ENCODE data around the gene ZNF469.

Gene ZNF469

DNA sequence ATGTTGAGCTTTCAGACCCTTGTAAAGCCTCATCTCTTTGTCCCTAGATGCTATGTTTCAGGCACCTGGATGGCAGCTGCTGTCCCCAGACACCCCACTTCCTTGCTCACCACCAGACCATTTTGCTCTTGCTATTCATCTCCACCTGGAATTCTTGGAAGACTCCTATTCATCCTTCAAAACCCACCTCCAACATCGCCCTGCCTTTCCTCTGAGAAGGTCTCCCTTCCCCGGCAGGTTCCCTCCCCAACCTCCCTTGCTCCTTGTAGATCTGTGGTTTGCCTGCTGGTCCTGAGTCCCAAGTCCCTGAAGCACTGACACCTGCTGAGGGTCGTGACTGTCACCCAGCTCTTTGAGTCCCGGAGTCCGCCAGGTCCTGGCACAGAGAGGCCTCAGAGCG is 9.9 kb downstream of the ZNF469 start:
- ATAC-seq: no peak
- DNase-seq: no peak

DNA sequence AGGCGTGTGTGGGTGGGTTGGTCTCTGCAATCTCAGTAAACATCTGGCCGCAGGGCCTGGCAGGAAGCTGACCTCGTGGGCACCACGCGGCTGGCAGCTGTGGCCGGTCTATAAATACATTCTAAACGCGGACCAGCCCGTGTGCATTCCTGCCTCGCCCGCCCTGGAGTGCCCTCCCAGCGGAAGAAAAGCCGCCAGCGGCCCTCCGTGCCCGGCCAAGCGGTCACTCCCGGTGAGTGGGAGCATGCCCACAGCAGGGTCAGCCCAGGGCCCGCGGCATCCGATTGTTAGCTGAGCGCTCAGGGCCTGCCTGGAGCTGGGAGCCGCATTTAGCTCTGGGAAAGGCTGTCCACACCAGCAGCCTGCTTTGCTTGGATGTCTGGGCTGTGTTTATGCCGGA is 10.3 kb downstream of the ZNF469 start:
- no peak for DNase-seq
- no peak for ATAC-seq

DNA sequence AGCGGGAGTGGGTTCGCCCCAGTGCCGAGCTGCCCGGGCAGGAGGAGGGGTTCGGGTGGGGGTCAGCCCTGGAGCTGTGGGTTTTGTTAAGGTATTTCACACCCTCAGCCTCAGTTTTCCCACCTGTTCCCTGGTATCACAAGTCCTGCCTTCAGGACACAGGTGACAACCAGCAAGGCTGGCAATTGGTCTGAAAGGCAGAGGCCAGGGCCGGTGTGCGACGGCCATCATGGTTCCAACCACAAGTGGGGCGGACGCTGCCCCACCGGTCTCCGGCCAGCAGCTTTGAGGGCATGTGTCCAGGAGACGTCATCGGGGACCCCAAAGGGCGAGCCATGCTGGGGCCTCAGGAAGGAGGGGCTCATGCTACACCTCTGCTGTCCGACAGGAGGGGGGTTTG is 10.8 kb downstream of the ZNF469 start:
- no peak for DNase-seq
- ATAC-seq: no peak

DNA sequence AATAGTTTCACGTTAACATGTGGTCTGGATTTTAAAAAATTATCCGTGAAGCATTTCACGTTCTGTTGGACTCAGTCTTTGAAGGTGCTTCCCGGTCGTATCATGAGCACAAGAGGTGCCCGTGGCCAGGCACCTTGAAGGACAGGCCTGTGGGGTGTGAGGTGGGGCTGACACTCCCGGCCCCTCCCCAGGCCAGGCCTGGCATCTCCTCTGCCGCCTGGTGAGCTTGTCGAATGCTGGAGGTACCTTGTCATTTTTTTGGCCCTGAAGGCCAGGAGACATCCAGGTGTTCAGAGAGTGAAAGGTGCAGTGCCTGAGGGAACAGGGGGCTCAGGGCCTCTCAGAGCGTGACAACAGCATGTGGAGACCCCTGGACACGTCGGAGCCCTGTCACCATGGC is 11.7 kb downstream of the ZNF469 start:
- no peak for ATAC-seq
- no peak for DNase-seq

DNA sequence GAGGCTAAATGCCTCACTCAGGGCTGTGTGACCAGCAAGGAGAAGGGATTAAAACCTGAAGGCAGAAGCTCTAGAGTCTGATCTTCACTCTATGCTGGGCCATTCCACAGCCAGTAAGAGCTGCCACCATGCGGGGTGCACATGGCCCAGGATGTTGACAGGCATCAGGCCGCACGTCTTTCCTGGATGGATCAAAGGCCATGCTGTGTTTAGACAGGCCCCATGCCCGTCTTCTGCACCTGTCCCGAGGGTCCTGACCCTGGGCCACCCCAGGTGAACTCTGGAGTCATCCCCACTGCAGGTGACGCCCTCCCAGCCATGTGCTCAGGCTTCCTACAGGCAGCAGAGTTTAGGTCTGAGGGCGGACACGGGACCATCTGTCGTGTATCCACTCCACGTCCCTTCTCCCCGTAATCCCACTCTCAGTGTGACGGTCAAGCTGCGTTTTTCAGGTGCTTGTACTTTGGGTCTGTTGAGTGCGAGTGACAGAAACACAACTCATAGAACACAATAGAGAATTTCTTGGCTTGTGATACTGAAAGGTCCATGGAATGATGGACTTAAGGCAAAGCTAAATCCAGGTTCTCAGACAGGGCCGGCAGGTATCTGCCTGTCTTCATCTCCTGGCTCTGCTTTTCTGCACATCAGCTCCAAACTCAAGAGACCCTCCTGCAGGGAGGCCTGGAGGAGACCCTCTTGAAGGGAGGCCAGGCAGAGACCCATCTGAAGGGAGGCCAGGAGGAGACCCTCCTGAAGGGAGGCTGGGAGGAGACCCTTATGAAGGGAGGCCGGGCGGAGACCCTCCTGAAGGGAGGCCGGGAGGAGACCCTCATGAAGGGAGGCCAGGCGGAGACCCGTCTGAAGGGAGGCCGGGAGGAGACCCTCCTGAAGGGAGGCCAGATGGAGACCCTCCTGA is 13.2 kb downstream of the ZNF469 start:
- no peak for ATAC-seq
- DNase-seq: no peak

DNA sequence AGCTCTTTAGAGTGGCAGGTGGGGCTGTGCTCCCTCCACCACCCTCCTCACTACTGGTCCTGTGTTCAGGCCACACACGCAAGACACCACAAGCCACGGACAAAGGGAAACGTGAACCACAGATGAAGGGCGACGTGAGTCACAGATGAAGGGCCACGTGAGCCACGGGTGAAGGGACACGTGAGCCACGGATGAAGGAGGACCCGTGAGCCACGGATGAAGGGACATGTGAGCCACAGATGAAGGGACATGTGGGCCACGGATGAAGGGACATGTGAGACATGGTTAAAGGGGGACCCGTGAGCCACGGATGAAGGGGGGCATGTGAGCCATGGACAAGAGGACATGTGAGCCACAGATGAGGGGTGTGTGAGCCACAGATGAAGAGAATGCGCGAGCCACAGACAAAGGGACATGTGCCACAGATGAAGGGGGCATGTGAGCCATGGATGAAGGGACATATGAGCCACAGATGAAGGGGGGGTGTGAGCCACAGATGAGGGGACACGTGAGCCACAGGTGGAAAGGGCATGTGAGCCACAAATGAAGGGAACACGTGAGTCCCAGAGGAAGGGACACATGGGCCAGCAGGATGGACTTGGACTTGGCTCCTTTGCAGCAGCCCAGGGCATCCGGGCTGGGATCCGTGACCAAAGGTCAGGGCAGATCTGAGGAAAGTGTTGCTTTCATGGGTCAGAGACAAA is 15.6 kb downstream of the ZNF469 start:
- no peak for DNase-seq
- ATAC-seq: no peak

DNA sequence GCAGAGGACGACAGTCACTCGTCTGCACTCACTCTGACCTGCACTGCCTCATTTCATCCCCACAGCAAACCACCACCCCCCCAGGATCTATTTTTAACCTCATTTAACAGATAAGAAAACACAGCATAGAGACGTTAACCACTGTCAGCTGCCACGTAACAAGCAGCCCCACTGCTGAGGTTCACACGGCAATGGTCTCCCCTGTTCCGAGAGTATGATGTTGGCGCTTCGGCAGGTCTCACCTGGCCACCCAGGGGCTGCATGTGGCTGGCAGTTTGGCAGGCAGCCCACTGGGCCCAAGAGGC is 16.1 kb downstream of the ZNF469 start:
- ATAC-seq (no peak), DNase-seq (no peak)

DNA sequence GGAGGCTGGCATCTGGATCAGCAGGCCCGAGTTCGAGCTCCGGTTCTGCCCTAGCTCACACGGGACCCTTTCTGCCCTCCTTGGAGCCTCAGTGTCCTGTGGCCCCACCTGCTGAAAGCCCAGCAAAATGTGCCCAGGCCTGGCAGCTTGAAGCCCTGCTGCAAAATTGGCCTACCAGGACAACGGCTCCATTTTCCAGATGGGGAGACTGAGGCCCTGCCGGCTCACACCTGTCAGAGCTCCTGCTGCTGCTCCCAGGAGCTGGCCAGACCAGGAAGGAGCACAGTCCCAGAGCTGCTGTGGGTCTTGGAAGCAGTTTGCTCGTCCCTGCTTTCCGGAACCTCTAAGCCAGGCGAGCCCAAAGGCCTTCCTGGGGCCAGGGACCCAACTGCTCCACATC is 17.4 kb downstream of the ZNF469 start:
- no peak for DNase-seq
- ATAC-seq: no peak

DNA sequence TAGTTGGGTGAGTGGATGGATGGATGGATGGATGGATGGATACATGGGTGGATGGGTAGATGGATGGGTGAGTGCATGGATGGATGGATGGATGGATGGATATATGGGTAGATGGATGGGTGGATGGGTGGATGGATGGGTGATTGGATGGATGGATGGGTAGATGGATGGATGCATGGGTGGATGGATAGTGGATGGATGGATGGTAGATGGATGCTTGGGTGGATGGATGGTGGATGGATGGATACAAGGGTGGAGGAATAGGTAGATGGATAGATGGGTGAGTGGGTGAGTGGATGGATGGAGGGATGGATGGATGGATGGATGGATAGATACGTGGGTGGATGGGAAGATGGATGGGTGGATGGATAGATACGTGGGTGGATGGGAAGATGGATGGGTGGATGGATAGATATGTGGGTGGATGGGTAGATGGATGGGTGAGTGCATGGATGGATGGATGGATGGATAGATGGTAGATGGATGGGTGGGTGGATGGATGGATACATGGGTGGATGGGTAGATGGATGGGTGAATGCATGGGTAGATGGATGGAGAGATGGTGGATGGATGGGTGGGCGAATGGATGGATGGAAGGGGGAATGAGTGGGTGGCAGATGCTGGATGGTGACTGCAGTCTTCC is 19.0 kb downstream of the ZNF469 start:
- DNase-seq (no peak), ATAC-seq (no peak)

DNA sequence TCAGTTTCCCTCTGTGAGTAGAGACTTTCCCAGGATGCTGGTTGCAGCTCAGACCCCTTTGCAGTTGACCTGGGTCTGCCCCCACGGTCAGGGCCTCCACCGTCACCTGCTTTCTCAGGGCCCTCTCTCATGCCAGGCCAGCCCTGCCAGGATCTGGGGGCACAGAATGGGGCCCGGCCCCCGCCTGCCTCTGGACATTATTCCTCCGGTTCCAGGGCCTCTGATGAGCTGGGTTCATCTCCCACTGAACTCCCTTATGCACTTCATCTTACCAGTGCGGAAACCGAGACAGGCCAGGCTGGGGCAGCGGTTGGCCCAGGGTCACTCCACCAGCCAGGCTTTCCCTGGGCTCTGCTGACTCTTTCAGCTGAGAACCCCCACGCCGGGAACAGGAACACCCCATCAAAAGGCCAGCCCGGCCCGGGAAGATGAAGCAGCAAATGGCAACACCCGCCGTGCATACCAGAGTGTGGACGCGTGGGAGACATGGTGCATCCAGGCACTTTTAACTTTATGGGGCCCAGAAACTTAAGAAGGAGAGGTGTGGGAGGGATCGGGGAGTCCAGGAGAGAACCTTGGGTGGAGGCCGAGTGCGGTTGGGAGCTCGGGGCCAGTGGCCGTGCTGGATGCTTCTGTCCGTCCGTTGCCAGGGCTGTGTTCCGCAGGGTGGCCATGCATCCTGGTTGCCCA is 19.9 kb downstream of the ZNF469 start:
- ATAC-seq: no peak
- DNase-seq: no peak

DNA sequence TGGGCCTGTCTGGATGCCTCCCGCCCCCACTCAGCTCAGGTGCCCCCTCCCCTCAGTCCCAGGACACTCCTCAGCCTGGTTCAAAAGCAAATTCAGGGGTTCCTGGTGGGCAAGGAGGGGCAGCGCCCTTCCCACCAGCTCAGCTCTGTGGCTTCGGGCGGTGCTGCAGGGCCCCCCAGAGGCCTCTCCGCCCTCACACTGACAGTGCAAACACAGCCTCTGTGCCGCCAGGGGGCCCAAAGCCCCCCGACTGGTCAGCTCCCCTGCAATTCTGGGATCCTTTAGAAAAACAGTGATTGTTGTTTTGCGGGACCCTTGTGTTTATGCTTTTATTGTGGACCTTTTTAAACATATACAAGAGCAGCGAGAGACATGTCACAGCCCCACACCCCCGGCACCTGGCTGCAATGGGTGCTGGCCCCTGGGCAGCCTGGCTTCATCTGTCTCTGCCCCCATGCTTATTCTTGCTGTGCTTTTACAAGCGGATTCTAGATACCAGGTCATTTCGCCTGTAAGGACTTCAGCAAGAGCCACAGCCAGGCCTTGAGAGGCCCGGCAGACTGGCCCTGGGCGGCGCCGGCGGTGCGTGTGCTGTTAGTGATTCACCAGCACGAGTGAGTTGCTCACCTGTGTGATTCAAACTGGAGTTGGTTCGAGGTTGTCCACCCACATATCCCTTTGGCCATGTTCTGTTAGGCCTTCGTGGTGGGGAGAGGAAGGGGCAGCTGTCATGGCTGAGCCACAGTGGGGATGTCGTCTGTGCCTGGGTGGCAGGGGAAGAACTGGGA is 21.2 kb downstream of the ZNF469 start:
- ATAC-seq (no peak), DNase-seq (no peak)

DNA sequence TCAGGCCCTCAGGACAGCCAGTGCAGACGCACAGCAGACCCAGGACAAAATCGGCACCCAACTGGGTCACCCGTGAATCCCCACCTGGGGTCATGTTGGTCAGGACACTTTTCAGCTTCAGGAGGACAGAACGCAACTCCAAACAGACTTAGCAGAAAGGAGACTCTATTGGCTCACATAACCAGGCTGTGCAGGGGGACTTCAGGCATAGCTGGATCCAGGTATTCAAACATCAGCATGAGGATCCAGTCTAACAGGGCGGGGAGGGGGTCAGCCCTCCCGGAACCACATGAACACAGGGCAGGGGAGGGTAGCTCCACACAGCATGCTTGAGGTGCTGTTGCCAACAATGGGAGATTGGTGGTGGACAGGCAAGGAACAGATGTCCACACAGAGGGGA is 22.0 kb downstream of the ZNF469 start:
- ATAC-seq (no peak), DNase-seq (no peak)

DNA sequence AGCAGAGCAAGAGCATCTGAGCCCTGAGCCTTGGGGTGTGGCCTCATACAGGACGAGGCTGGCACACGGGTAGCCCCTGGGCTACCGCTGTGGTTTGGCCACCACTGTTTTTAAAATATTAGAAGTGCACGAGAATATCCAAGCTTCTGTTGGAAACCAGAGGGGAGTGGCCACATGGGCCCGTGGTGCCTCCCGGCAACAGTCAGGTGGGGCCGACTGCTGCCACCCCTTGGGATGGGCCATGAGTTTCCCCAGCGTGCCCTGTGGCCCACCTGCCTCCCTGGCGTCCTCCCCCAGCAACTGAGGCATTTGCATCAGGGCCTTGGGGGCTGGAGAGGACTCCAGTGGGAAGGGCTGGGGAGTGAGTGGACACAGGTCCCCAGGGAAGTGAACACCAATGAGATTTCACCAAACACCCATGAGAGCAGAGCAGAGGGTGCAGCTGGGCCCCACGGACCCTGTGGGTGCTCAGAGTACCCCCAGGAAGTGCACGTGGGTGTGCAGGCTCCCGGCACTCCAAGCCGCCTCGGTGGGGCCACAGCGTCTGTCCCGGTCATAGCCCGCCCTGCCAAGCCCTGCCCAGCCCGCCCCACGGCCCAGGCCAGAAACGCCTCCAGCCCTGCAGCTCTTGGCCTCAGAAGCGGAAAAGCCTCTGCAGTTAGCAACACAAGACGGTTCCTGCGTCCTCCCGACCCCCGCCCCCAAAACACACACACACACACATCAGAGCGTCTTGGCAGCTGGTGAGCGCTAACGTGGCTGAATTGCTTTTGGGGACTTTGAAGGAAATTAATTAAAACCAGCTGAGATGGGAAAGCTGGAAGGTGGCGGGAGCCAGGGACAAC is 22.7 kb downstream of the ZNF469 start:
- ATAC-seq (no peak), DNase-seq (no peak)

DNA sequence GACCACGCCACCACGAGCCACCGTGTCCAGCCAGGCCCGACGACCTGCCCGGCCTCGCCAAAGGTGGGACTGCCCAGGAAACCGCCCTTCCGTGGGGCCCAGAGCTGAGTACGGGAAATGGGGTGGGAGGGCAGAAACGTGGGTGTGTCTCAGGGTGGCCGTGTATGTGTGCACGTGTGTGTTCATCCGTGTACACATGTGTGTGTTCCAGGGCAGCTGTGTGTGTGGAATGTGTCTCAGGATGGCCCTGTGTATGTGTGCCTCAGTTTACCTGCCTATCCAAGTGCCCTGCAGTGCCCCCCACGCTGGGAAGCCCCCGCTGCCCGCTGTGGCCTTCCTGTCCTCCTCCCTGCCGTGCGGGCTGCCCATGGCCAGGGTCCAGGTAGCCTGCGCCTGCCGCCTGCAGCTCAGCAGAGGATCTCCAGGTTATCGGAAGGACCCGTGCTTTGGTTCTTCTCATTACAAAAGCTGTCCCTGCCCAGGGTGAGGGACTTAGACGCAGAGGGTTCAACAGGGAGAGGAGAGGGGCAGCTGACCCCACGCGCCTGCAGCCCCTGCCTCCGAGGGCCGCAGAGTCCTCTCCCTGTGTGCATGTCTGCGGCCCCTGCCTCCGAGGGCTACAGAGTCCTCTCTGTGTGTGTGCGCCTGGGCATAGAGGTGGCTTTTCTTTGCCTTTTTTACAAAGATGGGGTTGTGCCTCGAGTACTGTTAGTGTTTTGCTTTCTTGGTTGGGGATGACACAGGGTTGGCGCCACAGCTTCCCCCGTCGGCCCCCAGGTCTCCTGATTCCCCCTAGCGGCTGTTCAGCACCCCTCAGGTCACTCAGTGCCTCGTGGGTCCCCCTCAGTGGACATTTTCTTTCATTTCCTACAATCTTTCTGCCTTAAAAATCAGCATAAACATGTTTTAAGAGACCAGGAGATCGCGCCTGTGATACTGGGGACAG is 23.6 kb downstream of the ZNF469 start:
- ATAC-seq (no peak), DNase-seq (no peak)

DNA sequence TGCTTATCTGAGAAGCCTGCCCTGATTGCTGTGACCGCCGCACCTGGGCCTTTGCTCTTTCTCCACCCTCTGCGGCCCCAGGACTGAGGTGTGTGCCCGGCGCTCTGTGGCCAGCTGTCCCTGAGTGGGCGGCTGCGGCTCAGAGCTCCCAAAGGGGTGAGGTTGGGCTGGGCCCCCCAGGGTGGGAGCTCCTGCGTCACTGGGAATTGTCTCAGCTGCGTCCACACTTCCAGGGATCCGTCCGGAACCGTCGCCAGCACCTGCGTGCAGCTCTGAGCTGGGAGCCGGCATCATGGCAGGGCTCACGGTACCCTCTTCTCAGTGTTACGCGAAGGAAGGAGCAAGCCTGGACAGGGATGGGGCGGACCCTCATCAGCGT is 24.3 kb downstream of the ZNF469 start:
- no peak for ATAC-seq
- no peak for DNase-seq

DNA sequence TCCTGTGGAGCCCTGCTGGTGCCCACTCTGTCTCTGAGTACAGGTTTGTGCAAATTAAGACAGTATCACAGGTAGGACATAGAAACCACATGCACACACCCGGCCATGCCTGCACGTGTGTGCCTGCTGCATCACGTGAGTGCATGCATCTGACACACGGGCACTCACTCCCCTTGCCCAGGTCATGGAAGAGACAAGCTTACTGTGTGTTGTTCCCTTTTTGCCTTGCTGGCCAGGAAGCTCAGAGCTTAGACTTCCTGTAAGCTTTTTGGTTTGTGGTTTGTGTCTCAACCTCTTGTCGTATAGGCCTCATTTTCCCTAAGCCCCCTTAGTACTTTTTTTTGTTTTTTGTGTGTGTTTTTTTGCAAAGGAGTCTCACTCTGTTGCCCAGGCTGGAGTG is 25.0 kb downstream of the ZNF469 start:
- ATAC-seq: no peak
- DNase-seq: no peak

DNA sequence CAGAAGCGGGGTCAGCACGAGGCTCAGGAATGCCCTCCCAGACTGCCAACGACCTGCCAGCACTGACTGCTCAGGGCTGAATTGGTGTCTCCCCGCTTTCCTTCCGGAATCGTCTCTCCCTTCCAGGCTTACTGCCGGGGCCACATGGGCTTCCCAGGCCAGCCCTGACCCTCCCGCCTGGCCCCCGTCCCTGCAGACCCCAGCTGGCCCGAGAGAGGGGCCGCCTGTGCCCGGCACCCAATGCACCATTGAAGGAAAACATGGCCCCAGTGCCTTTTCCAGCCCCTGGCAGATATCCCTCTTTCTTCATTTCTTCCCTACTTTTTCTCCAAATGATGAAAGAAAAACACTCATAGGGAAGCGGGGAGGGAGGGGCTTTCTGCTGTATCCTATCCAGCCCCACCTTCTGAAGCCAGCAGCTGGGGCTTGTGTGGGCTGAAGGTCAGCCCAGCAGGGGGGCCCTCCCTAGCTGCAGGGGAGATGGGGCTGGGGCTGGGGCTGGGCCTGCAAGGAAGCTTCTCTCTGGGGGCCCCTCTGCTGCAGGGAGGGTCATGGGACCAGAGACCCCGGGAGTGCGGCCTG is 25.9 kb downstream of the ZNF469 start:
- DNase-seq: no peak
- ATAC-seq: no peak

DNA sequence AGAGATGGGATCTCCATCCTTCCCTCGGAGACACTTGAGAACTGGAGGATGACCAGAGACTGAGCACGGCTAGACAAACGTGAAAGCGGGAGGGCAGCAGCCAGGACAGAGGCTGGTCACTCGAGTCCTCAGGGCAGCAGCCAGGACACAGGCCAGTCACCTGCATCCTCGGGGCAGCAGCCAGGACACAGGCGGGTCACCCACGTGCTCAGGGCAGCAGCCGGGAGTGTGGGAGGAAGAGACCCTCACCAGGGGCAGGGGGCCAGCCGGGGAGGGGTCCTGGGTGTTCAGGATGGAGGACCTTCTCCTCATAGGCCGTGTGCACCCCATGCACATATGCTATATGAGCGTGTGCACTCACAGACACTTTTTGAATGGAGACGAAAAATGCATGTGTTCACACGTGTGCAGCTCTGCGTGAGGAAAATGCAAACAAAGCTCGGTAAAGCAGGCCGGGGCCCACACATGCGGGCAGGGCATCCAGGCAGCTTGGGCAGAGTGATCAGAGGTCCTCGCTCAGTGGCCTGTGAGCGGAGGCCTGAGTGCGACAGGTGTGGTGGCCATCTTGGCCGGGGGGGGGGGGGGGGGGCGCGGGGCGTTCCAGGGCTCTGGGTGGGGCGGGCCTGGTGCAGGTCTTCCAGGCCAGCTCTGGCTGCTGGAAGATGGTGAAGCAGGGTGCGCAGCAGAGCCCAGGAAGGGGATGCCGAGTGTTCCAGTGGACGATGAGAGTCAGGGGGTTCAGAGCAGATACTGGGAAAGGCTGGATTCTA is 26.7 kb downstream of the ZNF469 start:
- ATAC-seq: no peak
- DNase-seq: no peak

All from stimulated activated naive CD8-positive, alpha-beta T cell treated with anti-CD3 and anti-CD28 coated beads, Interleukin-15, Interleukin-2, amounts not matched to agents 100 U/mL and 50 U/mL, for 24 hours (primary cell).